A673 (cell line): ENCODE results near the gene CIT.

Experiments
- CTCF ChIP-seq: fragments of 300-800, 200-600 bp; sonication (generic); conservative IDR thresholded peaks from 2 replicates; pipeline ENCODE4 v1.5.1; 2017; ENCODE audit warnings: low read depth, mild to moderate bottlenecking, antibody characterized with exemption, low read length, moderate library complexity, mixed read lengths
- EZH2 ChIP-seq: fragments of 200-600 bp; sonication (generic); IDR thresholded peaks from 2 replicates; pipeline ENCODE4 v1.6.1; 2017; ENCODE audit warnings: borderline replicate concordance, low read depth, mild to moderate bottlenecking, mixed read lengths, antibody characterized with exemption, low read length; ENCODE audit not compliant: poor library complexity, severe bottlenecking

DNA sequence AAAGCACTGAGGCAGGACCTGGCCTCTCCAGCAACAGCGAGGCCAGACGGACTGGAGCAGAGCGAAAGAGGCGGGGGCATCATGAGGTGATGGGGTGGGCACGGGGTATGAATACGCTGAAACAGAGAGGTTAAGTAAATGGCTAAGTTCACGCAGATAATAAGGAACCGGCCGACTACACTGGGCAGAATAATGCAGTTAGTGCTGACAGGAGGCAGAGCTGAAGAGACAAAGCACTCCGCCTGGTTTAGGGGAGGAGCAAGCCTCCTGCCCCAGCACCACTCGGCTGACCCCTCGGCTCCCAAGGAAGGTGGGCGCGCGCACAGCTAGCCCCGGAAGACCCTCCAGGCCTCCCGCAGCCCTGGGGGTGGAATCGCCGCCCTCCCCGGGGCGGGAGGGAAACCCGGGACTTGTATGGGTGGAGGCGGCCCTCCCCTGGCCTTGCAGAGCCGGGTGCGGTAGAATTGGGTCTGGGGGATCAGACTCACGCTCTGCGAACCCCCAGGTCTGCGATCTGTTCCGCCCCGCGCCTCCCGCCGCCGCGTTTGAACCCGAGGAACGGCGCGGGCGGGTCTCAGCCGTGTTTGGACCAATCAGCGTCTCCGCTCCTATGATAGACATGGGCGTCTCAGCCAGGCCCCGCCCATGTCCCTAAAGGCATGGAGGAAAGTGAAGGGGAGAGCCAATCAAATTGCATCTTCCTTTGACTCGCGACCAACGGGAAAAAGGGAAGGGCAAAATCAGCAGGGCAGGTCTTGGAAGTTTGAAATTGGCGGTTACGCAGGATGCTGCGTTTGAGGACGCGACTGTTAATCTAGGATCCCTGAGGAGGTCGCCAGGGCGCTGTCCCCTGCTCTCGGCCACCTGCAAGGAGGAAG is at the start of gene CIT:
- TF ChIP-seq CTCF (no peak), EZH2 (no peak)
